Caco-2 (cell line): ENCODE data around the gene FBXO17. TPM values are rescaled to one million over a fixed set of nuclear protein-coding genes. Genes with fewer than 3 reads are reported as not detected.

Experiments
- BruUV-seq: library from RNA; stranded (reverse); fragments of 400-500 nt; replicated peaks from 2 replicates; lab custom pipeline; 2021; lab: Mats Ljungman, UMichigan
- CTCF ChIA-PET: fragments of 300-600 bp; sonication (Branson Sonifier 250); formaldehyde crosslinking; loops from one replicate; lab custom pipeline; 2022; ENCODE audit warnings: antibody characterized with exemption; lab: Charles Lee
- POLR2A ChIA-PET: fragments of 300-600 bp; sonication (Branson Sonifier 250); formaldehyde crosslinking; loops from one replicate; lab custom pipeline; 2022; ENCODE audit warnings: antibody characterized with exemption; lab: Charles Lee
- DNase-seq, 2 experiments: peaks; one replicate each; pipeline versions ENCODE4 v3.0.0 to v3.0.0-alpha.2; 2020 to 2022
- H3K27me3 ChIP-seq: replicated peaks from 2 replicates; pipeline ENCODE4 v1.6.0; 2011; ENCODE audit warnings: low read length; ENCODE audit not compliant: control insufficient read depth, insufficient read depth
- H3K36me3 ChIP-seq: 2 replicates; pipeline ENCODE4 v1.5.1; 2011; ENCODE audit warnings: low read length; ENCODE audit not compliant: control insufficient read depth, insufficient read depth
- H3K4me1 ChIP-seq: fragments of 250-450 bp; sonication (Bioruptor Pico); 2 replicates; pipeline ENCODE4 v1.5.1; 2020; ENCODE audit warnings: mild to moderate bottlenecking
- H3K4me3 ChIP-seq: 2 replicates; pipeline ENCODE4 v1.5.1; 2011; ENCODE audit warnings: low read depth, mild to moderate bottlenecking, control low read depth, low read length
- H3K9me3 ChIP-seq: fragments of 250-450 bp; sonication (Bioruptor Pico); 2 replicates; pipeline ENCODE4 v1.5.1; 2020; ENCODE audit warnings: mild to moderate bottlenecking, moderate library complexity
- H3K27ac Mint-ChIP-seq: one replicate; pipeline ENCODE4 v1.8.0; 2022; ENCODE audit warnings: mixed read lengths; ENCODE audit not compliant: unreplicated experiment
- H3K27me3 Mint-ChIP-seq: one replicate; pipeline ENCODE4 v1.8.0; 2022; ENCODE audit warnings: mixed read lengths; ENCODE audit not compliant: insufficient read depth, unreplicated experiment
- H3K36me3 Mint-ChIP-seq: one replicate; pipeline ENCODE4 v1.8.0; 2022; ENCODE audit warnings: mild to moderate bottlenecking, mixed read lengths; ENCODE audit not compliant: insufficient read depth, unreplicated experiment
- H3K4me1 Mint-ChIP-seq: one replicate; pipeline ENCODE4 v1.8.0; 2022; ENCODE audit warnings: low read depth, mixed read lengths; ENCODE audit not compliant: unreplicated experiment
- H3K4me3 Mint-ChIP-seq: one replicate; pipeline ENCODE4 v1.8.0; 2022; ENCODE audit warnings: mild to moderate bottlenecking, moderate library complexity, mixed read lengths; ENCODE audit not compliant: unreplicated experiment
- H3K9me3 Mint-ChIP-seq: one replicate; pipeline ENCODE4 v1.8.0; 2022; ENCODE audit warnings: mixed read lengths; ENCODE audit not compliant: unreplicated experiment
- intact Hi-C: fragments of 100-400 bp; cut with micrococcal nuclease; formaldehyde crosslinking; loops from one replicate; pipeline ENCODE4 v1.10.0; 2022; ENCODE audit not compliant: unreplicated experiment
- total RNA-seq: library from RNA; stranded (reverse); gene quantifications from 2 replicates; pipeline ENCODE4 v1.2.3, GENCODE V29; 2022
- TF ChIP-seq, protein P1 (sequence below), 2 experiments: fragments of 200-600 bp in 1 of 2; IDR thresholded peaks; 1 replicate in 1 of 2; 2 replicates in 1 of 2; pipeline versions ENCODE4 v1.5.1 to v1.8.0; 2011 to 2022; ENCODE audit warnings: antibody characterized with exemption in 1 of 2, control low read depth in 1 of 2, inconsistent platforms in 1 of 2, low read depth in 1 of 2, low read length in 1 of 2, mild to moderate bottlenecking in 1 of 2, moderate library complexity in 1 of 2; ENCODE audit not compliant: insufficient read depth in 1 of 2, severe bottlenecking in 1 of 2, unreplicated experiment in 1 of 2

FBXO17 gene
- total RNA-seq, 1 experiment from 2014 or later = 42.8 TPM

- no peaks in the 10 kb centered on the region for H3K9me3 Mint-ChIP-seq
- BruUV-seq = no TSS peak
- Histone ChIP-seq H3K4me1 (no peaks in the 10 kb centered on the region), H3K27me3 (no peaks in the 10 kb centered on the region), H3K4me3 (no peak overlapping the region), H3K36me3 (no peaks in the 10 kb centered on the region), H3K9me3 (peaks cover 5% of the 10 kb centered on the region; the same call in 1 of the 2 replicates)
- intact Hi-C loops = no loop called here
- ChIA-PET CTCF (no interaction called here), POLR2A (no interaction called here)
- no peak overlapping the region for H3K4me3 Mint-ChIP-seq
- no peak for DNase-seq
- no peak overlapping the region for H3K27ac Mint-ChIP-seq
- TF ChIP-seq, protein P1, sequence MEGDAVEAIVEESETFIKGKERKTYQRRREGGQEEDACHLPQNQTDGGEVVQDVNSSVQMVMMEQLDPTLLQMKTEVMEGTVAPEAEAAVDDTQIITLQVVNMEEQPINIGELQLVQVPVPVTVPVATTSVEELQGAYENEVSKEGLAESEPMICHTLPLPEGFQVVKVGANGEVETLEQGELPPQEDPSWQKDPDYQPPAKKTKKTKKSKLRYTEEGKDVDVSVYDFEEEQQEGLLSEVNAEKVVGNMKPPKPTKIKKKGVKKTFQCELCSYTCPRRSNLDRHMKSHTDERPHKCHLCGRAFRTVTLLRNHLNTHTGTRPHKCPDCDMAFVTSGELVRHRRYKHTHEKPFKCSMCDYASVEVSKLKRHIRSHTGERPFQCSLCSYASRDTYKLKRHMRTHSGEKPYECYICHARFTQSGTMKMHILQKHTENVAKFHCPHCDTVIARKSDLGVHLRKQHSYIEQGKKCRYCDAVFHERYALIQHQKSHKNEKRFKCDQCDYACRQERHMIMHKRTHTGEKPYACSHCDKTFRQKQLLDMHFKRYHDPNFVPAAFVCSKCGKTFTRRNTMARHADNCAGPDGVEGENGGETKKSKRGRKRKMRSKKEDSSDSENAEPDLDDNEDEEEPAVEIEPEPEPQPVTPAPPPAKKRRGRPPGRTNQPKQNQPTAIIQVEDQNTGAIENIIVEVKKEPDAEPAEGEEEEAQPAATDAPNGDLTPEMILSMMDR (IDR thresholded peaks at IDR 0.05; ENCODE audit: insufficient read depth in 1 of 2, low read depth in 1 of 2, low read length in 1 of 2, severe bottlenecking in 1 of 2, unreplicated experiment in 1 of 2) = no peak
- no peaks in the 10 kb centered on the region for H3K4me1 Mint-ChIP-seq
- peaks cover 9% of the 10 kb centered on the region for H3K27me3 Mint-ChIP-seq
- H3K36me3 Mint-ChIP-seq = no peaks in the 10 kb centered on the region
Observed at GRCh38 chr19:39021063-39021462, 45.5 kb upstream of the FBXO17 start.

- H3K36me3 Mint-ChIP-seq = no peaks in the 10 kb centered on the region
Observed at GRCh38 chr19:39017646-39018045, 42.1 kb upstream of the FBXO17 start.

DNA sequence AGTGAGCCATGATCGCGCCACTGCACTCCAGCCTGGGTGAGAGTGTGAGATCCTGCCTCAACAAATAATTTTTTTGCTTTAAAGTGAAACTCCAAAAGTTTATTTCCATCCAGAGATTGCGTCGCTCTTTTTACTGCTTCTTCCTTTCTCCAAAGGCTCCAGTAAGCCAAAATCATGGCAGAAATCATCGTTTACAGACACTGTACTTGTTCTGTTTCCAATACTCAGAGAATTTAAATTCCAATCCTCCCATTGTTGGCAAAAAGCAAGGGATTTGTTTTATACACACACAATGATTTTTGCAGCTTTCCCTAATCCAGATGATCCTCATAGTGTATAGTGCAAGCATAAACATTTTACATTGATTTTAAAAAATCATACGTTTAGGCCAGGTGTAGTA lies 41.5 kb upstream of the FBXO17 start:
- Mint-ChIP-seq H3K4me1 (no peaks in the 10 kb centered on the region), H3K27me3 (peaks cover 13% of the 10 kb centered on the region), H3K36me3 (no peaks in the 10 kb centered on the region), H3K9me3 (no peaks in the 10 kb centered on the region), H3K4me3 (no peak overlapping the region), H3K27ac (no peak overlapping the region)
- TF ChIP-seq, protein P1 (IDR thresholded peaks at IDR 0.05; ENCODE audit: insufficient read depth in 1 of 2, low read depth in 1 of 2, low read length in 1 of 2, severe bottlenecking in 1 of 2, unreplicated experiment in 1 of 2) = no peak
- BruUV-seq = no TSS peak
- DNase-seq = no peak
- ChIA-PET POLR2A (interaction anchor here (0.6 kb wide), 1 partner anchor 43 kb away, joined by 3 read pairs; no protein-coding TSS in a partner anchor), CTCF (no interaction called here)
- no peaks in the 10 kb centered on the region for H3K4me1 ChIP-seq
- intact Hi-C loops = no loop called here
- H3K27me3 ChIP-seq = no peaks in the 10 kb centered on the region
- H3K9me3 ChIP-seq = peaks cover 5% of the 10 kb centered on the region; the same call in 1 of the 2 replicates
- no peak overlapping the region for H3K4me3 ChIP-seq
- no peaks in the 10 kb centered on the region for H3K36me3 ChIP-seq

More at GRCh38 chr19:39017646-39018045, 42.1 kb upstream of the FBXO17 start:
- H3K9me3 Mint-ChIP-seq = no peaks in the 10 kb centered on the region
- peaks cover 5% of the 10 kb centered on the region; the same call in 1 of the 2 replicates for H3K9me3 ChIP-seq
- H3K27ac Mint-ChIP-seq = no peak overlapping the region
- intact Hi-C loops = no loop called here
- no peaks in the 10 kb centered on the region for H3K4me1 ChIP-seq
- H3K4me1 Mint-ChIP-seq = no peaks in the 10 kb centered on the region
- H3K27me3 ChIP-seq = no peaks in the 10 kb centered on the region
- peaks cover 13% of the 10 kb centered on the region for H3K27me3 Mint-ChIP-seq
- ChIA-PET POLR2A (no interaction called here), CTCF (no interaction called here)
- no peaks in the 10 kb centered on the region for H3K36me3 ChIP-seq
- no TSS peak for BruUV-seq
- no peak for DNase-seq
- H3K4me3 ChIP-seq = no peak overlapping the region
- TF ChIP-seq, protein P1 (IDR thresholded peaks at IDR 0.05; ENCODE audit: insufficient read depth in 1 of 2, low read depth in 1 of 2, low read length in 1 of 2, severe bottlenecking in 1 of 2, unreplicated experiment in 1 of 2) = no peak
- no peak overlapping the region for H3K4me3 Mint-ChIP-seq
